Activated CD4-positive, alpha-beta T cell treated with anti-CD3 and anti-CD28 coated beads, Interleukin-2, amount 50 U/mL, for 24 hours (primary cell): ENCODE results near the gene CBX7.

Experiments used
- DNase-seq, 2 donors: peaks; one replicate each; pipeline ENCODE4 v3.0.0-alpha.2; 2020; ENCODE audit warnings: low read depth in 1 of 2, low spot score in 1 of 2

Gene CBX7

DNA sequence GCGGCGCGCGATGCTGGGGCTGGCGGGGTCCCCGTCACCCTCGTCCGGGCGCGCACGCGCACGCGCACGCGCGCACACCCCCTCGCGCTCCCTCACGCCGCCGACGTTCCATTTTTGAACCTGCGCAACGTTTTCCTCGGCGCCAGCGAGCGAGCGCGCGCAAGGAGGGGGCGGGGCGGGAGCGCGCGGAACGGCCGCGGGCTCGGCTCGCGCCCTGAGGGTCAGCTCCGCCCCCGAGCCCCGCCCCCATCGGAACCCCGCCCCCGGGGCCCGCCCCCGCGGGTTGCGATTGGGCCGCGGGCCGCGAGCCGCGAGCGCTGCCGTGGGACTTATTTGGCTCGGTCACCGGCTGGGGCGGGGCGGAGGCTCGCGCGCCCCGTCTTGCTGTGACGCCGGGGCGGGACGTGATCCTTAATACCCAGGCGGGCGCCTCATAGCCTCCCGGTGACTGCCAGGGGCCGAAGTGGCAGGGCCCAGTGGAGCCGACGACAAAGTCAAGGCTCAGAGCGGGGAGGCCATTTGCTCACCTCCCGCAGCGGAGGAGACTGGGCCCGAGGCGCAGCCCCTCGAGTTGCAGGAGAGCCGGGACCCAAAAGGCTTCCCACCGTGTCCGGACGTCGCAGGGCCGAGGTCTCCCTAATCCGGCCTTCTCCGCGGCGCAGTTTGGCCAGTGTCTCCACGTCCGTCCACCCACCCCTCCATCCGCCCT, at the start of gene CBX7:
Gene CBX7 (minus strand): TSS at position 170 of the 709 bp plus-strand sequence. CDS start 236 bp downstream, outside the sequence.
- peak; percentile 78 to 87 for DNase-seq

DNA sequence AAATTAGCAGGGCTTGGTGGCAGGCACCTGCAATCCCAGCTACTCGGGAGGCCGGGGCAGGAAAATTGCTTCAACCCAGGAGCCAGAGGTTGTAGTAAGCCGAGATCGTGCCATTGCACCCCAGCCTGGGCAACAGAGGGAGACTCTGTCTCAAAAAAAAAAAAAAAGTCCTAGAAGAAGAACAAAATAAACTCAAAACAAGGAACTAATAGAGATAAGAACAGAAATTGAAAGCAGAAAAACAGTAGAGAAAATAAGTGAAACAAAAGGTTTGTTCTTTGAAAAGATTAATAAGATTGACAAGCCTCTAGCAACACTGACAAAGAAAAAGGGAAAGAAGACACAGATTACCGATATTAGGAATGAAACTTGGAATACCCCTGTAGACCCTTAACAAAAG, 45.1 kb upstream of the CBX7 start:
- no peak for DNase-seq

DNA sequence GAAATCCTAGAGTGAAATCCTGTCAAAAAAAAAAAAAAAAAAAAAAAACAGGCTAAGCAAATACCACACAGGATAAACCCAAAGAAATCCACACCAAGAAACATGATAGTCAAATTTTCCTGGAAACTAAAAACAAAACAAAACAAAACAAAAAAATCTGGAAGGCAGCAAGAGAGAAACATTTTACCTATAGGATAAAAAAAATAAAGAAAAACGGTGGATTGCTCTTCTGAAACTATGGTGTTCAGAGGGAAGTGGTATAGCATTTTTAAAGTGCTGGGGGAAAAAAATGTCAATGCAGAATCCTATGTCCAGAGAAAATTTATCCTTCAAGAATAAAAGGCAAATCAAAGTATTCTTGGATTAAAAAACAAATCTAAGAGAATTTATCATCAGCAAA, 41.6 kb upstream of the CBX7 start:
- no peak for DNase-seq

DNA sequence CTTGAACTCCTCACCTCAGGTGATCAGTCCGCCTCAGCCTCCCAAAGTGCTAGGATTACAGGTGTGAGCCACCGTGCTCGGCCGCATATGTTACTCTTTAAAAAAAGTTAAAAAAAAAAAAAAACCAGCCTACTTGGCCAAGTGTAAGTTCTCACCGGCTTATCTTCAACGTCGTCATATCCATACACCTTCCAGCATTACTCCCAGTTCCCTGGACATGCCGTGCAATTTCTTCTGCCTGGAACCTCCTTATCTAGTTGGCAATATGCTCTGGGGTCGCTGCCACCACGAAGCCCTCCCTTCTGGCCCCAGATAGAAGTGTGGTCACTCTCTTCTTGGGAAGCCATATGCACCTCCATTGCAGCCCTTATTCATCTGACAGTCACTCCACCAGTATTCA, 36.3 kb upstream of the CBX7 start:
- no peak for DNase-seq

DNA sequence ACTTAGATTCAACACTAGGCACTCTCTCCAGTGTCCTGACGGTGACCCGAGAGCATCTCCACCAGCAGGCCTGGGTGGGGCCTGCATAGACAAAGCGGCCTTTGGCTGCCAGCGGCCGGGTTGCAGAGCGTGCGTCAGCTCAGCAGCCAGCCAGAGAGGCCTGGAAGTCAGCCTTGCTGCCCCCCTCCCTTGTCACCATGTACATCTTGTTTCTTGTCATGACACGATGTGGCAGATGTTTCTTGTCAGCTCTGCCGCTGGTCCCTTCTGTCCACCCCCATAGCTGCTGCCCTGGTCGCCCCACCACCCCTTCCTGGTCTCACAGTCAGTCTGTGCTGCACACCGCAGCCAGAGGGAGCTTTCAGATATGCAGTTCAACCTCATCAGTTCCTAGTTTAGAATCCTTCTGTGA, 33.1 kb upstream of the CBX7 start:
- no peak for DNase-seq

DNA sequence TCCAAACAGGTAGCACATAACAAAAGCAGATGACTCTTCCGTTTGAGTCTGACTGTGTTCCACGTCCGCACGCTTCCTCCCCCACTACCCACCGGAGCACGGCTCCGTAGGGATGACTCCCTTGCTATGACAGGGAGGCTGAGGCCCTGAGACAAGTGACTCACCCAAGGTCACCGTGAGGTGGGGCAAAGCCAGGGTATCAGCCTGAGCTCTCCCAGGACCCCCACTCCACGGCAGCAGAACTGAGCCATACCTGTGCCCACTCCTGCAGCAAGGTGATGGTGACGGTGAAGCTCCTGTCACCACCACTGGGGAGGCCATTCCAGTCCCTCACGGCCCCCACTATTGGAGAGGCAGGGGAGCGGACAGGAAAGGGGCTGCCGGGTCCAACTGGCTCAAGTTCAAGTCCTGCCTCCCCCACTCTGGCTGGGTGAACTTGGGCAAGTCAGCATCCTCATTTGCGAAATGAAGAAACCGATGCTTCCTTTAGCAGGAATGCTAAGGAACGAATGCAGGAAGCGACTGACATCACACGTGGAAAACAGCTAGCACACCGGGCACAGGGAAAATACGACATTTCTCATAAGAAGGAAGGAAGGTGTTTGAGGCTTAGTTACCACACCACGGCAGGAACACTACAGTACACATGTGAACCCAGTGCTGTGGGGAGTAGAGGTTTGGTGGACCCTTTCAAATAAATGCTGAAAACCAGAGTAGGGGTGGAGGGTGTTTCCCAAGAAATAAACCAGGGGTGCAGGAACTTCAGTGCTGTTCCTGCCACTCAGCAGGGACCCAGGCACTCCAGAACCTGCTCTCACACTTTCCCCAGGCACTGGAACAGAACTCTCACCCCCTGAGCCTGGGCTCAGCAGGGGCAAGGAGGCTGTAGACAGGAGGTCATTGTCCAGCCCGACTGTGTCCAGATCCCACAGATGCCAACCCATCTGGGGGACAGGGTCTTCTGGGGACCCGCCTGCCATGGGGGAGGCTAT, 32.4 kb upstream of the CBX7 start:
- DNase-seq, result no peak

DNA sequence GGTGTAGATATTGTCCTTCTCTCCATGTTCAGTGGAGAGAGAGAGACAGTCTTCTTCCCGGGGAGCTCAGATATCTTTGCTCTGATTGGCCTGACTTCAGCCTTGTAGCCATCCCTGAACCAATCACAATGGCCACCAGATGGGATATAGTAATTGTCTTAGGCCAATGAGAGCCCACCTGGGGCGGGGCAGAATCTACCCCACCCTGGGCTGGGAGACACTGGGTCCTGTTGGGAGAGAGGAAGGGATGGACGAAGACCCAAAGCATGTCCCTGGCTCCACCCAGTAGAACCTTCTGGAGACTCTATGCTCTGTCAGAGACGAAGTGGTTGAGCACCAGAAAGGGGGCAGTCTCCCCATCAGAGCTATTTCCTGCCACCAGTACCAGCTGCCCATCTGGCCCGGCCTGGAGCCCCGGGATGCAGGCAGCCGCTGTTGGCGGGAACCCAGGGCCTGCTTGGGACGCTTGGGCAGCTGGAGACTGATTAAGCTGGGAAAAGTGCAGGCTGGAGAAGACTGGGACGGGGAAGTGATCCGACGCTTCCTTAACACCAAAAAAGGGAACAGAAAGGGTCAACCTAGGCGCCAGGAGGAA, 31.6 kb upstream of the CBX7 start:
- no peak for DNase-seq

DNA sequence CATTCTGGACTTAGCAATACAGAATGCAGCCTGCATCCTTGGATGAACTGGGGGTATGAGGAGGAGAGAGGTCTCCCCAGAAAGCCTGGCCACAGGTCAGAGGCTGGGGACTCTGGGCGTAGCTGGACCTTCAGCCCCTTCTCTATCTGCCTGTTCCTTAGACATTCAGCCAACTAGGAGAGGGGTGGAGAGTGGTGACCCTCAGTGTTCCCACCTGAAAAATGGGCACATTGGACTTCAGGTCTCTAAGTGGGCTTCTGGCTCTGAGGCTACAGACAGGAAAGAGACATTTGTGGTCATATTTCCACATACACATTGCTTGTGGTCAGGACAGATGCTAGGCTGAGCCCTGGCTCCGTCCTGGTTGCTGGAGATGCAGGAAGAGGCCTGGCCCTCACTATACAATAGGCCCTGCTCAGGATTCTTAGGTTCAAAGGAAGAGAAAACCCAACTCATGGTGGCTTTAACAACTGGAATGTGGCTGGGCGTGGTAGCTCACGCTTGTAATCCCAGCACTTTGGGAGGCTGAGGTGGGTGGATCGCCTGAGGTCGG, 30.1 kb upstream of the CBX7 start:
- no peak for DNase-seq

DNA sequence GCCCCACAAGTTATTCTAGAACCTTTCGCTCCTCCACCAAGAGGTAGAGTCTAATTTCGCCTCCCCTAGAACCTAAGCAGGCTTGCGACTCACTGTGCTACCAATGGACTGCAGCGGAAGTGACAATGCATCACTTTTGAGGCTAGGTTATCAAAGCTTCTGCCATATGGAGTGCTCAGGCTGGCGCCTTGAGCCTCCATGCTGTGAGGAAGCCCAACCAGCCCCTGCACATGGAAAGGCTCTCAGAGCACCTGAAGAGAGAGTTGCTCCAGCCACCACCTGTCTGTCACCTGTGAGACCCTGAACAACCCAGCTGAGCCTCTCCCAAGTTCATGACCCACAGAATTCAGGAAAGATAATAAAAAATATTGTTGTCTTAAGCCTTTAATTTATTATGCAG, 29.3 kb upstream of the CBX7 start:
- DNase-seq, result no peak

DNA sequence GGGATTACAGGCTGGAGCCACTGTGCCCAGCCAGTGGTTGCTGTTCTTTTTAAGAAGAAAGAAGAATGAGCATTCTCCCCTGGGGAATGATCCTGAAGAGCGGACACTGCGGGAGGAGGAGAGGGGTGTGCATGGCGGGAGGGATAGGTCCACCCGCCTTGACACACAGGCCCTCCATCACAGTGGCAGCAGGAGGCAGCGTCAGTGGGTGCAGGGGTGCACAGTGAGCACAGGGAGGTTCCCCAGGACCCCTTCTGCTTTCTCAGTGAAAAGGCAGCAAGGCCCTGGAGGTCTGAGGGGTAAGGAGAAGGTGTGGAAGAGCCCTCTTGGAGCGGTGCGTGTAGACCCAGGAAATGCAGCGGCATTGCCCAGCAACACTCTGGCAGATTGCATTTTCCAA, 28.9 kb upstream of the CBX7 start:
- no peak for DNase-seq

DNA sequence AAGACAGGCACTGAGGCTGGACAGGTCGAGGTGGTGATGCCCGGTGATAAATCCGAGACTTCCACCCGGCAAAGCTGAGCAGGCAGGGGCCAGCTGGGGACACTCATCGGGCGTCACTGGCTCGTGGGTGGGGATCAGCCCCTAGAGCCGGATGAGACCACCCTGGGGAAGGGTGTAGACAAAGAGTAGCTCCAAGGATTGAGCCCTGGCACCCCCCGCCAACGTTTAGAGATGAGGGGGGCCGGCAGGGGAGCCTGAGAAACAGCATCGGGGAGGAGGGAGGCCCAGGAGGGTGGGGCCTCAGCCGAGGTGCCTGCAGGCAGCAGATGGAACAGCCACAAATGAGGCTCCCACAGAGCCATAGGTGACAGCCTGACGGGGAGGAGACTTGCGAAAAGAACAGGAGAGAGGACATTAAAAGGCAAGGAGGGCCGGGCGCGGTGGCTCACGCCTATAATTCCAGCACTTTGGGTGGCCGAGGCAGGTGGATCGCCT, 27.4 kb upstream of the CBX7 start:
- DNase-seq, result no peak

DNA sequence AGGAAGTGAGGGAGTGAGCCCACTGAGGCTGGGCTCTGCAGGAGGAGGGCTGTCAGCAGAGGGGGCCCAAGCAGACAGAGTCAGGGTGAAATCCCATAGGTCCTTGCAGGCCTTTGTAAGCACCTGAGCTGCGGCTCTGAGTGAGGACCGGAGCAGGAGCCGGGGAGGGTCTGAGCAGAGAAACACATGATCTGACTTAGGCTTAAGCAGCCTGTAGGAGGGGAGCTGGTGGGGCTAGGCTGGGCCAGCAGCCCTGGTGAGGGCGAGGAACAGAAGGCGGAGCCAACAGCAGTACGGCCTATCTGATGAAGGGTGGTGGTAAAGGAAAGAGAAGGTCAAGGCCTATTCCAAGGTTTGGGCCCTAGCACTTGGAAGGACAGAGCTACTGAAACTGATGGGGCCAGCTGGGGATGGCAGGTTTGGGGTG, 26.9 kb upstream of the CBX7 start:
- DNase-seq, result no peak

DNA sequence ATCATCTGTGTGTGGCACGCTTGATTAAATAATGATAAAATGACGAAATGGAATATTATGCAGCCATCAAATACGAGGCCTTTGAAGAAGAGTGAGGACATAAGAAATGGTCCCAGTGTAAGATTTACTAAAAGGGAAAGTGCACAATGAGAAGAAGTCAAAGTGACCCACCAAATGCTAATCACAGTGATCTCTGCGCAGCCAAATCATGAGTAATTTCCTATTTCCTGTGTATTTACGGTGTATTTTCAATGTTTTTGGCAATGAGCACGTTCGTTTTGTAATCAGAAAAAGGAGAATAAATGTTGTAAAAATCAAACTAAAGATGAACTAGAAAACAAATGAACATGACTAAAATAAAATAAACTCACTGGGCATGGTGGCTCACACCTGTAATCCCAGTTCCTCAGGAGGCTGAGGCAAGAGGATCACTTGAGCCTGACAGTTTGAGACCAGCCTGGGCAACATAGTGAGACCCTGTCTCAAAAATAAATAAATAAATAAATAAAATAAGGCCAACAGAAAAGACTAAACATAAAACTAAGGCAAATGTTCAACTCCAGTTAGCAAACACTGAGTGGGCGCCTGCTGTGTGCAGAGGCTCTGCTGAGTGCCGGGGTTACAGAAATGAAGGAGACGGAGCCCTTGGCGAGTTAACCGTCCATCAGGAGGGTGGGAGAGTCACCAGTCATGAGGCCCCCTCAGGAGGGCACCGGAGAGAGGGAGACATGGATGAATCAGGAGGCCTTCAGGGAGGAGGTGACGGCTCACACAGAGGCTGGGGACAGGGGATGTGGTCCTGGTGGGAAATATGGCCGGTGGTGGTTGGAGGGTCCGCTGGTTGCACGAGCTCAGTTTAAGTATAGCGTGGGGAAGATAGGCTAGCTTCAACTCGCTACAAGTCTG, 26.0 kb upstream of the CBX7 start:
- DNase-seq, result no peak

DNA sequence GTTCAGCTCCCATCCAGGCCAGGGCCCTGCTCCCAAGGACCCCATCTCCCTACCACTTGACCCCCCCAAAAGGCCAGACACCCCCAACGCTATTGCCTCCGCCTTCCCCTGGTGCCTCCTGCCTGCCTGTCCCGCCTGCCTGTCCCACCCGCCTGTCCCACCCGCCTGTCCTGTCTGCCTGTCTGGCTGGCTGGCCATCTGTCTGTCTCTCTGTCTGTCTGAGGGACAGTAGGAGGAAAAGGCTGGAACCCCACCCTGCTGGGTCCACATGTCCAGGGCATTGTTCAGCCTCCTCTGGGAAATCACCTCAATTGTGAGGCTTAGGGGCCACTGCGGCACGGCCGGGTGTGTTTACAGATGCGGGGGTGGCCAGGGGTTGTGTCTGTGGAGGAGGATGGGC, 25.3 kb upstream of the CBX7 start:
- no peak for DNase-seq

DNA sequence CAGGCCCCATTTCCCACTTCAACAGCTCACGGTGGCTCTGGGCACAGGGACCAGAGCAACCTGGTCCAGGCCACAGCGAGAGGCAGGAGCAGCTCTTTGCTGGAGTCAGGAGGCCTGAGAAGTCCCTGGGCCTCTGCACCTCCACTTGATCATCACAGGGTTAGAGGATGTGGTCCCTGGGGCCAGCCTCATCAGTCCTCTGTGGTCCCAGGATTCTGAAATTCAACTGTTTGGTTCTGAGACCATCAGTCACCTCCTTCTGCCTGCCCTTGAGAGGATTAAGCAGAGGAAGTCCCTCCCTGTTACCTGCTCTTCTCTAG, 24.9 kb upstream of the CBX7 start:
- no peak for DNase-seq

DNA sequence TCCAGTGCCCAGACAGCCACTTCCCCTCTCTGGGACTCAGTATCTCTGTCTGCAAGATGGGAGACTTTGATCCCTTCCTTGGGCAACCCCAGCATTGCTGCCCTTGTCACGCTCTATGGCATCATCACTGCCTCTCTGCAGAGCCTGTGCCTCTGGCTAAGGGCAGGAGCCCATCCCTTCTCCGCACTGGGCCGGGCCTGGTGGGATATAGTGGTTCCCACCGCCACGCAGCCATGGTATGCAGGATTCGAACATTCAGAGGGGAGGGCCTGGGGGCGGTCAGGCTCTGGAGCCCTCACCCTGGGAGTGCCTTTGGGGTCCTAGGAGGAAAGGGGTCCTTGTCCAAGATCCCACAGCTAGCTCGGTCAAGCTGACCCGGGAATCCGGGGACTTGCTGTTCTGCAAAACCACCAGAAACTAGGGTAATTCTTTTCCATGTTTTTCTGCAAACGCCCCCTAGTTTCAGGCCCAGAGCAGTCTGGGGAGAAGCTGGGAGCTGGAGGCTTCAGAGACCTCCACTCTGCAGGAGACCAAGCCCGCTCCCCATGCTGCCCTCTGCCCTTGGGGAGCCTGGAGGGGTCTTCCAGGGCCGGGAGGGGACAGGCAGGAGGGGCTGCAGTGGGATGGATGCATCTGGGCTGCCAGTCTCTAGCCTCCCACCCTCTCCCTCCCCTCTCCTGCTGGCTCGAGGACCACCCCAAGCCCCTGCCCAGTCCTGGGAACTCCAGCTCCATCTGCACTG, 24.4 kb upstream of the CBX7 start:
- no peak for DNase-seq

DNA sequence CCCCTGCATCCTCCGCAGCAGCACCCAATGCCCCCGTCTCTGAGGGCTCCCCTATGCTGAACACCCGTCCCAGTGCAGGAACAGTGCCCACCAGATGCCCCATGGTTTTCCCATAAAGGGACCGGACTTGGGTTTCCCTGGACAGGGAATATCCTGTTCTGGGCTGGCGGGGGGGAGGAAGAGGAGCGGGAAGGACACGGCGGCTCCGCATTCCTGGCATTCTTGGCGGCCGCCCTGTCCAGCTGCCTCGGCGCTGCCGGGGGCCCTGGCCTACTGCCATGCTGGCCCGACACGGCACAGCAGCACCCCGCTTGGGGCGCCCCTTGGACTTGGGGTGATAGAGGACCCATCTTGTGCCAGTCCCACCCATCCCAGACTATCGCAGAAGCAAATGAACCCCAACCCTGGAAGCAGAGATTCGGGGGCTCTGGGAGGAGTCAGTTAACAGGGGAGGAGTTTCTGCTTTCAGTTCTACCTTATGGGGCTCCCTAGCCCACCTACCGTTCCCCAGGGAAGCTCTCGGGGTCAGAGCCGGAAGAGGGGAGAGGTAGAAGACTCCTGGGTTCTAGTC, 23.7 kb upstream of the CBX7 start:
- no peak for DNase-seq

DNA sequence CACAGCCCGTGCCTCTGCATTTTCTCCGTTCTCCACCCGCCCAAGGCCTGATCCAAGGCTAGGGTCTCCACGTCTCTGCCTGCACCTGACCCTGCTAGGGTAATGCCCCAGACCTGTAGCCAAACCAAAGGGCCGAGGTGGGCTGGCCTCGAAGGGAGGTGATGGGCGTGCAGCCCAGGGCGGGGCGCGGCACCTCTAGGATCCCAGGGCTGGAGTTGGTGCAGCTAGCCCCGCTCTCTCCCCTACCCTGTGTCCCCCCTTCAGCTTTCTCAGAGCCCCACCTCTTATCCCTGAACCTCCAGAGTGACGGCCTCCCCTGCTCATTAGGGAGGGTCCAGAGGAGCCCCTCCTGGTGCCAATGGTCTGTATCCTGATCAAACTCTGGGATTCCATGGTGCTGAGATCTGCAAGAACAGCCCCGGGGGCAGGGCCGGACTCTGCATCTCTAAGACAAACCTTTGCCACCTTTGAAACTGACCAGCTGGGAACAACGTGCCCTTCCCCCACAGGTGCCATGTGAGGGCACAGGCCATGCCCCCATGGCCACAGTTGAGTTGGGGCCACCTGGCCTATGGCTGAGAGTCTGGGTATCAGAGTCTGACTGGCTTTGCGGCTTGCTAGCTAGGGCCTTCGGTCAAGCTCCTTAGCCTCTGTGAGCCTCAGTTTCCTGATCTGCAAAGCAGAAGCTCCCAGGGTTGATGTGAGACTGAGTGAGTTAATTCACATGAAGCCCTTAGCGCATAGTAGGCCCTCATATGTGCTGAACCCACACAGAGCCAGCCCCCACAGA, 23.1 kb upstream of the CBX7 start:
- DNase-seq, result no peak
